GM18868 (cell line): ENCODE results near the gene MRGPRX2.

ENCODE experiments used
- ATAC-seq: cut with Tn5 transposase; IDR thresholded peaks from one replicate; pipeline ENCODE4 v1.9.1; 2021; ENCODE audit warnings: mild to moderate bottlenecking, moderate library complexity; ENCODE audit not compliant: unreplicated experiment

The MRGPRX2 gene

GRCh38 chr11:19013181-19013857 lies 47.2 kb downstream of the MRGPRX2 start:
- ATAC-seq = no peak

DNA sequence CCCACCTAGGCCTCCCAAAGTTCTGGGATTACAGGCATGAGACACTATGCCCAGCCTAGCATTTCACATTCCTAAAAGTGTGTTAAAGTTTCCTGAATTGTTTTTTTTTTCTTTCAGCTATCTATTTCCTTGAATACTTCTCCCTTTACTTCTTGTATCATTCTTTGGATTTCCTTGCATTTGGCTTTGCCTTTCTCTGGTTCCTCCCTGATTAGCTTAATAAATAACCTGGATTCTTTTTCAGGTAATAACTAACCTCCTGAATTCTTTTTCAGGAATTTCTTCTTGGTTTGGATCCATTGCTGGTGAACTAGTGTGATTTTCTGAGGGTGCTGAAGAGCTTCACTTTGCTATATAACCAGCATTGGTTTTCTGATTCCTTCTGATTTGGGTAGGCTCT lies 47.9 kb downstream of the MRGPRX2 start:
- ATAC-seq = no peak
